DOHH2 (cell line): ENCODE results near the gene WDR7.

Source experiments
- H3F3A ChIP-seq: fragments of 200-600 bp; sonication (generic), shearing (Covaris generic); 2 replicates; pipeline ENCODE4 v1.6.0; 2016; ENCODE audit warnings: antibody characterized with exemption, mild to moderate bottlenecking; ENCODE audit not compliant: control insufficient read depth, insufficient read depth
- H3K27ac ChIP-seq: fragments of 200-600 bp; sonication (generic); 2 replicates; pipeline ENCODE4 v1.5.1; 2014; ENCODE audit warnings: low read depth, mild to moderate bottlenecking, low read length, moderate library complexity
- H3K27me3 ChIP-seq: fragments of 200-600 bp; sonication (generic); 2 replicates; pipeline ENCODE4 v1.6.1; 2014; ENCODE audit warnings: mild to moderate bottlenecking, low read length, mixed read lengths; ENCODE audit not compliant: control insufficient read depth
- H3K36me3 ChIP-seq: fragments of 200-600 bp; sonication (generic); 2 replicates; pipeline ENCODE4 v1.6.1; 2014; ENCODE audit warnings: mild to moderate bottlenecking, low read length, moderate library complexity, mixed read lengths; ENCODE audit not compliant: control insufficient read depth
- H3K4me1 ChIP-seq: fragments of 200-600 bp; sonication (generic); 2 replicates; pipeline ENCODE4 v1.6.1; 2014; ENCODE audit warnings: mild to moderate bottlenecking, low read length, mixed read lengths; ENCODE audit not compliant: control insufficient read depth
- H3K4me2 ChIP-seq: fragments of 200-600 bp; sonication (generic); 2 replicates; pipeline ENCODE4 v1.6.0; 2014; ENCODE audit warnings: mild to moderate bottlenecking, low read length, moderate library complexity
- H3K4me3 ChIP-seq: fragments of 200-600 bp; sonication (generic); 2 replicates; pipeline ENCODE4 v1.5.1; 2014; ENCODE audit warnings: mild to moderate bottlenecking, low read length, mixed read lengths
- H3K79me2 ChIP-seq: fragments of 200-600 bp; sonication (generic); 2 replicates; pipeline ENCODE4 v1.6.1; 2014; ENCODE audit warnings: mild to moderate bottlenecking, low read length, mixed read lengths; ENCODE audit not compliant: control insufficient read depth
- H3K9me2 ChIP-seq: fragments of 200-600 bp; sonication (generic); replicated peaks from 2 replicates; pipeline ENCODE4 v1.6.1; 2014; ENCODE audit warnings: mild to moderate bottlenecking, low read length, mixed read lengths; ENCODE audit not compliant: control insufficient read depth
- H3K9me3 ChIP-seq: fragments of 200-600 bp; sonication (generic); 2 replicates; pipeline ENCODE4 v1.6.1; 2014; ENCODE audit warnings: antibody characterized with exemption, low read length, mixed read lengths; ENCODE audit not compliant: control insufficient read depth, insufficient read depth
- H4K20me1 ChIP-seq: fragments of 200-600 bp; sonication (generic); 2 replicates; pipeline ENCODE4 v1.6.0; 2014; ENCODE audit warnings: low read depth, mild to moderate bottlenecking, antibody characterized with exemption, low read length, moderate library complexity; ENCODE audit not compliant: control insufficient read depth, insufficient read depth
- EZH2phosphoT487 ChIP-seq: fragments of 200-600 bp; sonication (generic); IDR thresholded peaks from 2 replicates; pipeline ENCODE4 v1.6.1; 2017; ENCODE audit warnings: borderline replicate concordance, mild to moderate bottlenecking, antibody characterized with exemption, low read length, moderate library complexity, mixed read lengths
- TF ChIP-seq, protein P1 (sequence below): fragments of 200-600 bp; sonication (generic); IDR thresholded peaks from one replicate; pipeline ENCODE4 v1.5.1; 2014; ENCODE audit warnings: antibody characterized with exemption, mild to moderate bottlenecking, low read depth, low read length; ENCODE audit not compliant: poor library complexity, severe bottlenecking

The WDR7 gene

DNA sequence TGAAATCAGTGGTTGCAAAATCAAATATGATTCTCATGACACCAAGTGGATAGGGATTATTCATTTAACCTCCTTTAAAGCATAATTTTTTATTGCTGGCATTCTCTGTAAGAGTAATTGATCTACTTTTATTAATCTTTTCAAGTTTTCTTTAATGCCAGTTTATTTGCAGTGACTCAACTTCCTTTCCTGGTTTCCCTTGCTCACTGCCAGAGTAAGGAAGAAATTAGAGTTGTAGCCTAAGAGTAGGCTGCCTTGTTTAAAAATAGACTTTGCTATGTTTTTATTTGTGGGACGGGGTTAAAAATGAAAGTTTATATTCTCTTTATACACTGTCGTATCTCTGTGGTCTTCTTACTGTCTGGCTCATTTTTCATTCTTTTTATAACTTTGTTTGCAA is 148.6 kb downstream of the WDR7 start:
- Histone ChIP-seq H3K79me2 (no peaks in the 10 kb centered on the region), H3K4me1 (no peaks in the 10 kb centered on the region), H3K27me3 (no peaks in the 10 kb centered on the region), H3K9me3 (no peaks in the 10 kb centered on the region), H3F3A (no peaks in the 10 kb centered on the region), H3K4me2 (no peak overlapping the region), H3K4me3 (no peak overlapping the region), H3K27ac (no peak overlapping the region), H3K9me2 (no peaks in the 10 kb centered on the region), H4K20me1 (no peaks in the 10 kb centered on the region), H3K36me3 (no peaks in the 10 kb centered on the region)
- TF ChIP-seq EZH2phosphoT487, result no peak
- TF ChIP-seq, protein P1, sequence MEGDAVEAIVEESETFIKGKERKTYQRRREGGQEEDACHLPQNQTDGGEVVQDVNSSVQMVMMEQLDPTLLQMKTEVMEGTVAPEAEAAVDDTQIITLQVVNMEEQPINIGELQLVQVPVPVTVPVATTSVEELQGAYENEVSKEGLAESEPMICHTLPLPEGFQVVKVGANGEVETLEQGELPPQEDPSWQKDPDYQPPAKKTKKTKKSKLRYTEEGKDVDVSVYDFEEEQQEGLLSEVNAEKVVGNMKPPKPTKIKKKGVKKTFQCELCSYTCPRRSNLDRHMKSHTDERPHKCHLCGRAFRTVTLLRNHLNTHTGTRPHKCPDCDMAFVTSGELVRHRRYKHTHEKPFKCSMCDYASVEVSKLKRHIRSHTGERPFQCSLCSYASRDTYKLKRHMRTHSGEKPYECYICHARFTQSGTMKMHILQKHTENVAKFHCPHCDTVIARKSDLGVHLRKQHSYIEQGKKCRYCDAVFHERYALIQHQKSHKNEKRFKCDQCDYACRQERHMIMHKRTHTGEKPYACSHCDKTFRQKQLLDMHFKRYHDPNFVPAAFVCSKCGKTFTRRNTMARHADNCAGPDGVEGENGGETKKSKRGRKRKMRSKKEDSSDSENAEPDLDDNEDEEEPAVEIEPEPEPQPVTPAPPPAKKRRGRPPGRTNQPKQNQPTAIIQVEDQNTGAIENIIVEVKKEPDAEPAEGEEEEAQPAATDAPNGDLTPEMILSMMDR, result no peak

GRCh38 chr18:56803051-56803450 is 151.9 kb downstream of the WDR7 start:
- TF ChIP-seq, protein P1, result no peak
- no peak for TF ChIP-seq EZH2phosphoT487
- no peaks in the 10 kb centered on the region for H4K20me1 ChIP-seq

GRCh38 chr18:56804395-56804794 is 153.2 kb downstream of the WDR7 start:
- no peak overlapping the region for H3K4me3 ChIP-seq
- TF ChIP-seq EZH2phosphoT487, result no peak
- TF ChIP-seq, protein P1, result no peak
- no peaks in the 10 kb centered on the region for H3F3A ChIP-seq
- H3K79me2 ChIP-seq, result no peaks in the 10 kb centered on the region
- H4K20me1 ChIP-seq, result no peaks in the 10 kb centered on the region
- H3K9me3 ChIP-seq, result no peaks in the 10 kb centered on the region
- no peaks in the 10 kb centered on the region for H3K9me2 ChIP-seq
- H3K27me3 ChIP-seq, result no peaks in the 10 kb centered on the region
- H3K4me2 ChIP-seq, result no peak overlapping the region
- H3K27ac ChIP-seq, result no peak overlapping the region
- H3K4me1 ChIP-seq, result no peaks in the 10 kb centered on the region
- no peaks in the 10 kb centered on the region for H3K36me3 ChIP-seq

More at GRCh38 chr18:56803051-56803450, 151.9 kb downstream of the WDR7 start:
- Histone ChIP-seq H3K9me2 (no peaks in the 10 kb centered on the region), H3K4me1 (no peaks in the 10 kb centered on the region), H3K27ac (no peak overlapping the region), H3K4me3 (no peak overlapping the region), H3K9me3 (no peaks in the 10 kb centered on the region), H3K27me3 (no peaks in the 10 kb centered on the region), H3K4me2 (no peak overlapping the region), H3F3A (no peaks in the 10 kb centered on the region), H3K36me3 (no peaks in the 10 kb centered on the region), H3K79me2 (no peaks in the 10 kb centered on the region)

GRCh38 chr18:56807901-56808300 is 156.7 kb downstream of the WDR7 start:
- TF ChIP-seq, protein P1, result no peak
- TF ChIP-seq EZH2phosphoT487, result no peak
- Histone ChIP-seq H3K27ac (no peak overlapping the region), H3K4me2 (no peak overlapping the region), H3K4me3 (no peak overlapping the region), H3K9me2 (no peaks in the 10 kb centered on the region), H4K20me1 (no peaks in the 10 kb centered on the region), H3K79me2 (no peaks in the 10 kb centered on the region), H3K4me1 (no peaks in the 10 kb centered on the region), H3F3A (no peaks in the 10 kb centered on the region), H3K9me3 (no peaks in the 10 kb centered on the region), H3K36me3 (no peaks in the 10 kb centered on the region), H3K27me3 (no peaks in the 10 kb centered on the region)
